T-helper 17 cell (primary cell): ENCODE results near the gene ACTN1. TPM values are rescaled to one million over a fixed set of nuclear protein-coding genes. Genes with fewer than 3 reads are reported as not detected.

Experiments used
- ATAC-seq: fragments of 150-1000 bp; cut with Tn5 transposase; 2 replicates; pipeline ENCODE4 v1.10.0; 2021; ENCODE audit warnings: mild to moderate bottlenecking, moderate library complexity
- DNase-seq, 3 donors: peaks; one replicate each; pipeline versions ENCODE4 v3.0.0 to v3.0.0-alpha.2; 2020 to 2021
- H3K9me3 ChIP-seq: one replicate; pipeline ENCODE4 v1.7.0; 2013; ENCODE audit warnings: low read length, mild to moderate bottlenecking; ENCODE audit not compliant: control insufficient read depth, poor library complexity, severe bottlenecking
- H3K27ac Mint-ChIP-seq: one replicate; pipeline ENCODE4 v1.8.0; 2022; ENCODE audit warnings: mild to moderate bottlenecking, moderate library complexity, mixed read lengths
- H3K27me3 Mint-ChIP-seq: one replicate; pipeline ENCODE4 v1.8.0; 2022; ENCODE audit warnings: mixed read lengths
- H3K36me3 Mint-ChIP-seq: one replicate; pipeline ENCODE4 v1.8.0; 2022; ENCODE audit warnings: low read depth, mixed read lengths
- H3K4me1 Mint-ChIP-seq: one replicate; pipeline ENCODE4 v1.8.0; 2022; ENCODE audit warnings: mild to moderate bottlenecking, mixed read lengths
- H3K4me3 Mint-ChIP-seq: one replicate; pipeline ENCODE4 v1.8.0; 2022; ENCODE audit warnings: mild to moderate bottlenecking, moderate library complexity, mixed read lengths
- total RNA-seq, 4 donors: library from RNA in 2 of 4; stranded (reverse) in 2 of 4; gene quantifications; one replicate each; pipeline ENCODE4 v1.2.3 and lab custom pipeline; 2022 to 2026

The ACTN1 gene
- total RNA-seq, 2 donors from 2014 or later, result 36.8 to 88.9 TPM

DNA sequence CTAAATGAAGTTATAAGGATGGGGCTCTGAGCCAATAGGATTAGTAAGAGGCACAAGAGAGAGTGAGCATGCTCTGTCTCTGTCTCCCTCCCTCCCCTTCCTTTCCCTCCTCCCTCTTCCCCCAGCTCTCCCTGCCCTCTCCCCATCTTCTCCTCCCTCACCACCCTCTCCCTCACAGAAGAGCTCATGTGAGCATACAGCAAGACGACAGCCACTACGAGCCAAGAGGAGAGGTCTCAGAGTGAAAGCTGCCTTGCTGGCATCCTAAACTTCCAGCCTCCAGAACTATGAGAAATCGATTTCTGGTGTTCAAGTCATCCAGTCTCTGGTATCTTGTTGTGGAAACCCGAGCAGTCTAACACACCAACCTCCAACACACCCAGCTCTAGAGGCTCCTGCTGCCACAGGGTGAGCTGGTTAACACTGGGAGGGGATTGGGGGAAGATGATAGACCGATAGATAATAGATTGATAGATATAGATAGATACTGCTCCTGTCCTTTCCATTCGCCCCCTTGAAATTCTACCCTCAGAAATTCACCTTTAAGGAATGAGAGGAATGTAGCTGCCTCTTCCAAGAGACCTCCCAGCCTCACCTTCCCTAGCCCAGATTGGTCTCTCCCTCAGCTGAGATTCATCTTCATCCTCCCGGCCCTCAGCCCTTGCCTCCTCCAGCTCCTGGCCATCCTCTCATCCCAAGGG lies 25.8 kb upstream of the ACTN1 start:
- DNase-seq, result no peak
- peaks cover 17% of the 10 kb centered on the region for H3K4me1 Mint-ChIP-seq
- H3K9me3 ChIP-seq, result no peaks in the 10 kb centered on the region
- peaks cover 3% of the 10 kb centered on the region for H3K36me3 Mint-ChIP-seq
- peak overlapping the region; percentile 63 for H3K4me3 Mint-ChIP-seq
- H3K27me3 Mint-ChIP-seq, result peaks cover 23% of the 10 kb centered on the region
- no peak for ATAC-seq
- H3K27ac Mint-ChIP-seq, result no peak overlapping the region

DNA sequence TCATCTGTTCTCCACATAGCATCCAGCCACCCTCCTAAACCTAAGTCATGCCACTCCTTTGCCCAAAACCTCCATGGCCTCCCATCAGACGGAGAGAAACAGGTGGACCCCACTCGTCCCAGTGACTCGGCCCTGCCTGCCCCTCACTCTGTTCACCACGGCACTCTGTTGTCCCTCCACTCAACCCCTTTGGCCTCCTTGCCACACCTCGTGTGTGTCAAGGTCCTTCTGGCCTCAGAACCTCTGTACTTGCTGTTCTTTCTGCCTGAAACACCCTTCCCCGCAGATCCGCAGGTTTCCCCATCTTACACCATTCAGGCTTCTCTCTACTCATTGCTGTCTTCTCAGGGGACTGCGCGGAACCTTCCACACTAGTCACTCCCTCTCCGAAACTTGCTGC lies 24.5 kb upstream of the ACTN1 start:
- H3K9me3 ChIP-seq, result no peaks in the 10 kb centered on the region
- H3K4me1 Mint-ChIP-seq, result peaks cover 16% of the 10 kb centered on the region
- no peak overlapping the region for H3K4me3 Mint-ChIP-seq
- peak overlapping the region; percentile 1 for H3K27ac Mint-ChIP-seq
- peaks cover 3% of the 10 kb centered on the region for H3K36me3 Mint-ChIP-seq
- no peak for ATAC-seq
- peaks cover 23% of the 10 kb centered on the region for H3K27me3 Mint-ChIP-seq
- DNase-seq, result no peak

DNA sequence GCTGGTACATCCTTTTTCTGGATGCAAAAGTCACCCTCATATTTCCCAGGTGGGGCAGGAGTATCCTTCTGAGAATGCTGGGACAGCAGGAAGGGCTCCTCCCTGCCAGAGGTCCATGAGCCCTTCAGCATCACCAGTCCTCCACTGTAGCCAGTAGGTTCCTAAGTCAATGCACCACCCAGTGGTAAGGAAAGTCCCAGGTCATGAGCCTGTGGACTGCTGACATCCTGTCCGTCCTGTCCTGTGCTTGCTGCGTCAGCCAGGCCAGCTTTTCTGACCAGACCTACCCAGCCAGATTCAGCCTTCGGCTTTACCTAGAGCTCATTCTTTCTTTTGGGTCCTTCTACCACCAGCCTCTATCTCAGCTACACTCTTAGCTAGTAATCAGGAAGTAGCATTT lies 23.0 kb upstream of the ACTN1 start:
- peaks cover 19% of the 10 kb centered on the region for H3K4me1 Mint-ChIP-seq

DNA sequence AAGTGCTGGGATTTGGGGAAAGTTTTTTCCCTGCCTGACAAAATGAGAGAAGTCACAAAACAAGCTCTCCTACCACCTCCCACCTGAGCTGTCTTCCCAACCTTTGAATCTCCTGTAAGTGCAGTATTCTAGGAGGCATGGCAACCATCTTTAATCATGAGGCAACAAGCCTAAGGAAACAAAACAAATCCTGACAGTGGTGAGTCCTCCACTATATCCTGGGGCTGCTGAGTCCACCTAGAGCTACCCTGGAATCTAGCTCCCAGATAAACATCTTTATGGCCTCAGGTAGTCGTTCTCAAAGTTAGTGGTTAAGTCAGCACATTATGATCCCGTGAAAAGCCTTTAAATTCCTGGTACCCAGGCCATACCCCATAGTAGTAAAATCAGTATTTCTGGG lies 22.3 kb upstream of the ACTN1 start:
- ATAC-seq (no peak), DNase-seq (no peak)
- H3K4me3 Mint-ChIP-seq, result no peak overlapping the region
- H3K36me3 Mint-ChIP-seq, result peaks cover 3% of the 10 kb centered on the region
- peaks cover 23% of the 10 kb centered on the region for H3K27me3 Mint-ChIP-seq
- H3K4me1 Mint-ChIP-seq, result peaks cover 19% of the 10 kb centered on the region
- H3K27ac Mint-ChIP-seq, result no peak overlapping the region
- H3K9me3 ChIP-seq, result no peaks in the 10 kb centered on the region

More for the DNA sequence above, 23.0 kb upstream of the ACTN1 start:
- H3K4me3 Mint-ChIP-seq, result no peak overlapping the region
- peaks cover 23% of the 10 kb centered on the region for H3K27me3 Mint-ChIP-seq
- ATAC-seq, result no peak
- peaks cover 3% of the 10 kb centered on the region for H3K36me3 Mint-ChIP-seq
- no peak for DNase-seq
- H3K9me3 ChIP-seq, result no peaks in the 10 kb centered on the region
- H3K27ac Mint-ChIP-seq, result no peak overlapping the region

DNA sequence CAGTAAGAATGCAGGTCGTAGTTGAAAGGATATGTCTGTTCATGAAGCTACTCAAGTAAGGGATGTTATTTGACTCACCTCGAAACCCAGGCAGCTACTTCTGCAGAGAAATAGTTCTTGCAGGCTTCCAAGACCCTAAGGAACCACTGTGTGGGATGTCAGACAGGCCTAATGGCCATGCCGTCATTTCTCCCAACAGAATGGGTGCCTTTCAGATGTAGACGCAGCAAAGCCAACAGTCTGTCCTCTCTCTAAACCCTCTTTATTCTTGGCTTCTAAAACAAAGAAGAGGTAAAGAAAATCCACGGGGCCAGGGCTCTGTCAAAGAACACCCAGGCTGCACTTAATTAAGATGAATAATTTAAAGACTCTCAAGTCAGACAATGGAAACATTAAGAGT lies 19.0 kb upstream of the ACTN1 start:
- H3K9me3 ChIP-seq, result no peaks in the 10 kb centered on the region
- Mint-ChIP-seq H3K27me3 (peaks cover 3% of the 10 kb centered on the region), H3K27ac (peak overlapping the region; percentile 68), H3K4me3 (no peak overlapping the region), H3K36me3 (peaks cover 3% of the 10 kb centered on the region), H3K4me1 (peaks cover 15% of the 10 kb centered on the region)
- DNase-seq (no peak), ATAC-seq (no peak)

DNA sequence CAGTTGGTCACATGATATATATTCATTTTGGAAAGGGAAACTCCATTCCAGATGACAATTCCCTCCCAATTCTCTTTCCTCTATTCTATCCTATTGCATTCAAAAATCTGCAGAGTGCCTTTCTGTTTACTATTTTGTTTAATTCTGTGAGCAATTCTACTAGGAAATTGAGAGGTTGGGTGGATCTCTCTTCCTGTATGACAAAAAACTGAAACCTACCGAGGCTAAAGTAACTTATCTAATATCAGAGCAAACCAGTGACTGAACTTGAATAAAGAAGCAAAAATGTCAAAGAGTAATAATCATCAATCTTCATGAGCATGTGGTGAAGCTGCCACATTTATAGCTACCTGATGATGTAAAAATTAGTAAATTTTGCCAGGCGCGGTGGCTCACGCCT lies 16.6 kb upstream of the ACTN1 start:
- no peaks in the 10 kb centered on the region for H3K36me3 Mint-ChIP-seq
- H3K27me3 Mint-ChIP-seq, result no peaks in the 10 kb centered on the region
- peaks cover 10% of the 10 kb centered on the region for H3K4me1 Mint-ChIP-seq
- H3K27ac Mint-ChIP-seq, result peak overlapping the region; percentile 82
- ATAC-seq (no peak), DNase-seq (no peak)
- peak overlapping the region; percentile 51 for H3K4me3 Mint-ChIP-seq
- H3K9me3 ChIP-seq, result no peaks in the 10 kb centered on the region

DNA sequence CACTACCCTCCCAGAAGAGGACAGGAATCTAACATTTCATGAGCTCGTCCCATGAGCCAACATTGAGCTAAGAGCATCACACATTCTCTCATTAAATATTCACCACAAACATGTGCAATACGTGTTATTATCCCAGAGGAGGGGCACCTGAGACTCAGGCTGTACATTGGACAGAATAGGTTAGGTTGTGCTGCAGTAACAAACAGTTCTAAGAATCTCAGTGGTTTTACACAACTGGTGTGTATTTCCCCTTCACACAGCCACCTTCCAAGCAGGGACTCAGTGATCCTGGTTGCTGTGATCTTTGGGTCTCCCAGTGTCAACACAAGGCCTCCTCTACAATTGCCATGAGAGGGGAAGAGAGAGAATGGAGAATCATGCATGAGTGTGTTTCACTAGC lies 15.0 kb upstream of the ACTN1 start:
- H3K4me3 Mint-ChIP-seq, result no peak overlapping the region
- DNase-seq (no peak), ATAC-seq (no peak)
- H3K9me3 ChIP-seq, result no peaks in the 10 kb centered on the region
- H3K36me3 Mint-ChIP-seq, result no peaks in the 10 kb centered on the region
- H3K27ac Mint-ChIP-seq, result no peak overlapping the region
- peaks cover 14% of the 10 kb centered on the region for H3K4me1 Mint-ChIP-seq
- no peaks in the 10 kb centered on the region for H3K27me3 Mint-ChIP-seq

DNA sequence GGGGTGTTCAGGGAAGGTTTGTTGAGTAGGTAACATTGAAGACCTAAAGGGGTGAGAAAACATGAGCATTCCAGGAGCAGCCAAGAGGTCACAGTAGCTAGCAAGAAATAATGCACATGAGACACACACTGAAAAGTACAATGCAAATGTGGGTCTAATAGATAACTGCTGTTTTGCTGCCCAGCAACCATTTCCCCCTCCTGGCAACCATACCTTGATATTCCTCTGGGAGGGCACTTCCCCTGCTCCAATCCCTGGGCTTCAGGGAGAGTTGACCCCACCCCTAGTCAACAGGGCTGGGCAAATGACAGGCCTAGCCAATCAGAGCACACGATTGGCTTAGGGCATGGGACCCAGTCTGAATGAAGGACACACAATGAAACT lies 8.5 kb upstream of the ACTN1 start:
- H3K9me3 ChIP-seq, result no peaks in the 10 kb centered on the region
- Mint-ChIP-seq H3K27ac (peak overlapping the region; percentile 60), H3K27me3 (no peaks in the 10 kb centered on the region), H3K4me1 (peaks cover 15% of the 10 kb centered on the region), H3K36me3 (no peaks in the 10 kb centered on the region), H3K4me3 (no peak overlapping the region)
- DNase-seq (no peak), ATAC-seq (no peak)

DNA sequence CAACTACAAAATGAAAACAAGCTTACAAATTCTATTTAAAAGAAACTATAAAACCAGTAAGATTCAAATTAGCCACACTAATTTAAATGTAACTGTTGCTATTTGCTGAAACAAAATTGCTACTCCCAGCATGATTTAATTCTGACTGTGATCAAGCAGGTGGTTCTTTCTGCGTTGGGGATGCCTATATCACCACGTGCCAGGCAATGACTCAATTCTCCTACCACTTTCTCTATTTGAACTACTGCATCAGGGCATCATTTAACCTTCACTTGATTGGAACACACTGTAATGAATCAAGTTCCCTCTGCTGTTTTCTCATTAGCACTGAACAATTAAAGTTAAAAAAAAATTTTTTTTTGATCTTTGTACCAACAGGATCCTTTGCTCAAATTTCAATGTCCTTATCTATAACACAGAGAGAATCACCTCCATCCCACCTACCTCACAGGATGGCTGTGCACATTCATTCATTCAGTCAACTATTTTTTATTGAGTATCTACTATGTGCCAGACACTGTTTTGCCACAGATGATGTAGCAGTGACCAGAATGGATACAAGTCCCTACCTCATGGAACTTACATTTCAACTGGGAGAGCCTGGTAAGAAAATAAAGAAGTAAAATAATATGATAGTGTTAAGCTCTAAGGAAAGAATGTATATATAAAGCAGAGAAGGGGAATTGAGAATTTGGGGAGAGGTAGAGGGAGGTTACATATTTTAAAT lies 8.0 kb upstream of the ACTN1 start:
- Mint-ChIP-seq H3K27me3 (no peaks in the 10 kb centered on the region), H3K36me3 (no peaks in the 10 kb centered on the region), H3K27ac (peak overlapping the region; percentile 60), H3K4me3 (no peak overlapping the region), H3K4me1 (peaks cover 15% of the 10 kb centered on the region)
- H3K9me3 ChIP-seq, result no peaks in the 10 kb centered on the region
- no peak for DNase-seq
- ATAC-seq, result peak; percentile 45

DNA sequence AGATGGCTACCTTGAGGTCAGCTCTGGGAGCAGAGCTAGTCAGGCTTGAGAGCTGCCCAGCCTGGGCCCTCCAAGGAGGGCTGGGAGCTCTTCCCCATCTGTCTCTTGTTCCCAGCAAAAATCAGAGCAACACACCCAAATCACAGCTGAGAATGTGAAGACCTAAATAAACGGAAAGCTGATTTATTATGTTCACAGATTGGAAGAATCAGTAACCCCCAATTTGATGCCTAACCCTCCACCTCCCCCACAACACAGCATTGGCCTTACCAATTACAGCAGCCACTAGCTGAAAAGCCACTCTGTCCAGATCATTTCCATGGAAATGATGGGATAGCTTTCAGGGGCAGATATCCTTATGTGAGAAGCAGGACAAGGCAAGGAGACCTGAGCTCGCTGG lies 7.1 kb upstream of the ACTN1 start:
- H3K9me3 ChIP-seq, result no peaks in the 10 kb centered on the region
- no peaks in the 10 kb centered on the region for H3K27me3 Mint-ChIP-seq
- ATAC-seq (no peak), DNase-seq (no peak)
- H3K4me1 Mint-ChIP-seq, result peaks cover 19% of the 10 kb centered on the region
- no peaks in the 10 kb centered on the region for H3K36me3 Mint-ChIP-seq
- peak overlapping the region; percentile 32 for H3K27ac Mint-ChIP-seq
- no peak overlapping the region for H3K4me3 Mint-ChIP-seq

DNA sequence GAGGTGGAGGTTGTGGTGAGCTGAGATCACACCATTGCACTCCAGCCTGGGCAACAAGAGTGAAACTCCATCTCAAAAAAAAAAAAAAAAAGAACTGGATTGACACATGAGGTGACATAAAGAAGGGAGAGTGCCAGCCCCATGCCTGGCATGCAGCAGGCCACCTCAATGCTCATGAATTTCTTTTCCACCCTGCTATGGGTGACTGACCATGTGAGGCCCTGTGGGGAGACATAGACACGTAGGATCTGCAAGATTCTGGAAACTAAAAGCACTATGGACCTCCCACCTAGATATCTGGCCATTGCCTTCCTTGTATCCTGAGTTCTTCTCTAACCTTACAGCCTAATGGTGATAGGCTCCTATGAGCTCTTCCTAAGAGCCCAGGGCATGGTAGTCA lies 5.6 kb upstream of the ACTN1 start:
- Mint-ChIP-seq H3K4me1 (peaks cover 21% of the 10 kb centered on the region), H3K27ac (no peak overlapping the region), H3K27me3 (no peaks in the 10 kb centered on the region), H3K4me3 (no peak overlapping the region), H3K36me3 (no peaks in the 10 kb centered on the region)
- H3K9me3 ChIP-seq, result no peaks in the 10 kb centered on the region
- DNase-seq (no peak), ATAC-seq (no peak)

DNA sequence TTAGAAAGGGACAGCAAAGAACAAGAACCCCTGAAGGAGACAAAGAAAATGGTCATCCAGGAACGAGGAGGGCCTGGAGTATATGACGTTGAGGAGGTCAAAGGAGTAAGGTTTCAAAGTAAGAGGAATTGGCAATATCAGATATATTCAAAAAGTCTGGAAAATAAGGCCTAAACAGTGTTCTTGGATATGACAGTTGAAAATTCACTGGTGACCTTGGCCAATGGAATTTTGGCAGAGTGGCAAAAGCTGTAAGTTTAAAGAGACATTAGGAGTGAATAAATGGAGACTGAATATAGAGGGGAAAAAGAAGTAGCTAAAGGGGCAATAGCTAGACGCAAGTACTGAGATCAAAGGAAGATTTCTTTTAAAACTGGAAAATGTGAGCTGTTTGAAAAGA lies 4.1 kb upstream of the ACTN1 start:
- Mint-ChIP-seq H3K4me1 (peaks cover 16% of the 10 kb centered on the region), H3K27me3 (no peaks in the 10 kb centered on the region), H3K4me3 (no peak overlapping the region), H3K36me3 (no peaks in the 10 kb centered on the region), H3K27ac (no peak overlapping the region)
- H3K9me3 ChIP-seq, result no peaks in the 10 kb centered on the region
- no peak for ATAC-seq
- DNase-seq, result no peak

DNA sequence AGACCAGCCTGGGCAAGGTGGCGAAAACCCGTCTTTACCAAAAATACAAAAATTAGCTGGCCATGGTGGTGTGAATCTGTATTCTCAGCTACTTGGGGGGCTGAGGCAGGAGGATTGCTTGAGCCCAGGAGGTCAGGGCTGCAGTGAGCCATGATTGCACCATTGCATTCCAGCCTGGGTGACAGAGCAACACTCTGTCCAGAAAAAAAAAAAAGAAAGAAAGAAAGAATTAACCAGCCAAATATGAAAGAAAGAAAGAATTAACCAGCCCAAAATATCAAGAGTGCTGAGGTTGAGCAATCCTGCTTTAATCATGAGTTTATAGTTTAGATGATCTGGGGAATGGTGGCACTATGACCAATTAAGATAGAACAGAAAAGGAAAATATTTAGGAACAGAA lies 3.5 kb upstream of the ACTN1 start:
- no peak overlapping the region for H3K27ac Mint-ChIP-seq
- no peaks in the 10 kb centered on the region for H3K36me3 Mint-ChIP-seq
- DNase-seq (no peak), ATAC-seq (no peak)
- no peaks in the 10 kb centered on the region for H3K9me3 ChIP-seq
- H3K4me3 Mint-ChIP-seq, result no peak overlapping the region
- H3K27me3 Mint-ChIP-seq, result no peaks in the 10 kb centered on the region
- H3K4me1 Mint-ChIP-seq, result peaks cover 16% of the 10 kb centered on the region

DNA sequence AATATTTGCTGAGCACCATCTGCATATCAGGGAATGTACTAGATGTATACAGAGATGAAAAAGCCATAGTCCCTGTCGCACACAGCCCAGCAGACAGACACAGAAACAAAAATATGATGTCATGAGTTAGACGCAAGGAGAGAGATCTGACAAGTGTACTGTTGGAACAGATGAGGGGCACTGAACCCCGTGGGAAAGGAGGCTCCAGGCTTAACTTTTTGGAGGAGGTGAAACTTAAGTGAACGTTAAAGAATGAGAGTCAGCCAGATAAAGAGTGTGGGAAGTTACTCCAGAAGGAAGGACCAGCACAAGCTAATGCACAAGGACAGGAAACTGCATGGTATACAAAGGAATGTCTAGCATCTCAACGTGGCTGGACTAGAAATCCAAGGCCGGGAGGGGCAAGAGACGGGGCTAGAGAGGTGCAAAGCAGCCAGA lies 2.5 kb upstream of the ACTN1 start:
- no peak for DNase-seq
- H3K4me1 Mint-ChIP-seq, result peaks cover 23% of the 10 kb centered on the region
- no peaks in the 10 kb centered on the region for H3K27me3 Mint-ChIP-seq
- no peak for ATAC-seq
- H3K36me3 Mint-ChIP-seq, result no peaks in the 10 kb centered on the region
- H3K27ac Mint-ChIP-seq, result no peak overlapping the region
- H3K9me3 ChIP-seq, result no peaks in the 10 kb centered on the region
- H3K4me3 Mint-ChIP-seq, result no peak overlapping the region
